CD4-positive, alpha-beta T cell treated with Interleukin-17A for 1 hour (primary cell): ENCODE measurements around the gene KLF13.

Source experiments
- DNase-seq: peaks from one replicate; pipeline ENCODE4 v3.0.0-alpha.2; 2020

Gene KLF13

GRCh38 chr15:31333820-31334219 lies 7.2 kb downstream of the KLF13 start:
- DNase-seq, result no peak

GRCh38 chr15:31335989-31336592 lies 9.5 kb downstream of the KLF13 start:
- DNase-seq, result no peak

- DNase-seq, result no peak
These were observed 10.1 kb downstream of the KLF13 start for GRCh38 chr15:31336593-31337295.

- DNase-seq, result no peak
These were observed 10.9 kb downstream of the KLF13 start for GRCh38 chr15:31337352-31338031.

- DNase-seq, result no peak
These were observed 11.8 kb downstream of the KLF13 start for GRCh38 chr15:31338318-31338878.

GRCh38 chr15:31338879-31339557 lies 12.4 kb downstream of the KLF13 start:
- DNase-seq, result peak; percentile 55

- DNase-seq, result no peak
These were observed 12.9 kb downstream of the KLF13 start for GRCh38 chr15:31339558-31339895.

- no peak for DNase-seq
These were observed 13.4 kb downstream of the KLF13 start for GRCh38 chr15:31340047-31340446.

GRCh38 chr15:31340592-31340991 lies 14.0 kb downstream of the KLF13 start:
- no peak for DNase-seq

- no peak for DNase-seq
These were observed 14.4 kb downstream of the KLF13 start for GRCh38 chr15:31341071-31341470.

GRCh38 chr15:31341496-31342195 lies 15.0 kb downstream of the KLF13 start:
- DNase-seq, result peak; percentile 53

- DNase-seq, result no peak
These were observed 15.7 kb downstream of the KLF13 start for GRCh38 chr15:31342381-31342780.

- no peak for DNase-seq
These were observed 16.4 kb downstream of the KLF13 start for GRCh38 chr15:31342781-31343626.

- no peak for DNase-seq
These were observed 17.2 kb downstream of the KLF13 start for GRCh38 chr15:31343831-31344230.

GRCh38 chr15:31344266-31344665 lies 17.6 kb downstream of the KLF13 start:
- no peak for DNase-seq

- no peak for DNase-seq
These were observed 18.4 kb downstream of the KLF13 start for GRCh38 chr15:31344823-31345605.

- no peak for DNase-seq
These were observed 19.2 kb downstream of the KLF13 start for GRCh38 chr15:31345606-31346366.

GRCh38 chr15:31346367-31347066 lies 19.9 kb downstream of the KLF13 start:
- DNase-seq, result no peak
